GM19372 (cell line): ENCODE data around the gene ENPP6.
A peak's percentile ranks its signal among the peaks of the same experiment; 100 is the strongest.

Source experiments
- ATAC-seq: cut with Tn5 transposase; IDR thresholded peaks from one replicate; pipeline ENCODE4 v1.9.1; 2021; ENCODE audit warnings: mild to moderate bottlenecking, low read depth, moderate library complexity; ENCODE audit not compliant: unreplicated experiment

ENPP6 gene

GRCh38 chr4:184110452-184111224 is 107.0 kb downstream of the ENPP6 start:
- ATAC-seq = no peak

GRCh38 chr4:184108006-184108501 is 109.6 kb downstream of the ENPP6 start:
- no peak for ATAC-seq

GRCh38 chr4:184104419-184105101 is 113.1 kb downstream of the ENPP6 start:
- ATAC-seq = no peak

- ATAC-seq = no peak
Measured at GRCh38 chr4:184103527-184104264, 114.0 kb downstream of the ENPP6 start.

GRCh38 chr4:184102927-184103326 is 114.7 kb downstream of the ENPP6 start:
- ATAC-seq = no peak

GRCh38 chr4:184102488-184102887 is 115.2 kb downstream of the ENPP6 start:
- no peak for ATAC-seq

GRCh38 chr4:184101711-184102110 is 116.0 kb downstream of the ENPP6 start:
- no peak for ATAC-seq

- ATAC-seq = peak; percentile 67
Measured at GRCh38 chr4:184100297-184100885, 117.3 kb downstream of the ENPP6 start.

GRCh38 chr4:184099535-184099966 is 118.1 kb downstream of the ENPP6 start:
- ATAC-seq = no peak

GRCh38 chr4:184099000-184099399 is 118.7 kb downstream of the ENPP6 start:
- ATAC-seq = no peak

GRCh38 chr4:184097815-184098214 is 119.9 kb downstream of the ENPP6 start:
- ATAC-seq = no peak

- ATAC-seq = no peak
Measured at GRCh38 chr4:184097241-184097605, 120.5 kb downstream of the ENPP6 start.

GRCh38 chr4:184096561-184097240 is 121.0 kb downstream of the ENPP6 start:
- no peak for ATAC-seq

GRCh38 chr4:184094532-184095159 is 123.0 kb downstream of the ENPP6 start:
- ATAC-seq = no peak

- ATAC-seq = no peak
Measured at GRCh38 chr4:184091986-184092385, 125.7 kb downstream of the ENPP6 start.

- no peak for ATAC-seq
Measured at GRCh38 chr4:184090571-184090970, 127.1 kb downstream of the ENPP6 start.

- no peak for ATAC-seq
Measured at GRCh38 chr4:184080674-184081073, 137.0 kb downstream of the ENPP6 start.

GRCh38 chr4:184074677-184075388 is 142.8 kb downstream of the ENPP6 start:
- ATAC-seq = no peak

GRCh38 chr4:184067931-184068554 is 149.6 kb downstream of the ENPP6 start:
- no peak for ATAC-seq
